NCI-H146 (cell line): ENCODE results near the gene SOX6.
"Not testable (repeated sequence)": the region's sequence is repeated elsewhere in the genome, so short reads cannot be mapped to it uniquely, and the experiment has no call there.

Experiments
- DNase-seq: peaks from one replicate; lab custom pipeline; 2025; lab: John Stamatoyannopoulos, UW

The SOX6 gene

DNA sequence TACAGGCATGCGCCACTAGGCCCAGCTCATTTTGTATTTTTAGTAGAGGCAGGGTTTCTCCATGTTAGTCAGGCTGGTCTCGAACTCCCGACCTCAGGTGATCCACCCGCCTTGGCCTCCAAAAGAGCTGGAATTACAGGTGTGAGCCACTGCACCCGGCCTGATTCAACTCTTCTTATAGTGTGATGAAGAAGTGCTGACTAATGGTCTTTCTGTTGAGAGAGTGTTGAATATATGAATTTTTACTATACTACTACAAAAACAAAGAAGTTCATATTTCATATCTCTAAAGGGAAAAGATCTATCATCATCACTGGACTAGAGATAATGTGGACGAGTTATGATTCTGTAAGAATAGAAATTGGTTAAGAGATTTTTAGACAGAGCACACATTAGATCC is 320.1 kb downstream of the SOX6 start:
- no peak for DNase-seq

DNA sequence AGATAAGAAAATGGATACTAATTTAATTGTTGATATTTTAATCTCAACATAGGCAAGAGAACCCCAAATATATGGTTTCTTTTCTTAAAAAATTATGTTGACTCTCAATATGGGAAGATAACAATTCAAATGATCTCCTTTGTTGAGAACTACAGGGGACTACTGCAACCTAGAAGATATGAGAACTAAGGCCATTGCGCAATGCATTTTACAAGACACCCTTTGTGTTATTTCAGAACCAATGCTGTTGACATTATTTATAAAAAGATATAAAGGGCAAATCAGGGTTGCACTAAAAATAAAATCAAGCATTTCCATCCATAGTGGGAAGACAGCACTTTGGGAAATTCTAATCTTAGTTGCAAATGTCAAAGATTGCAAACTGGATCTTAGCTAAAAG is 322.3 kb downstream of the SOX6 start:
- no peak for DNase-seq

DNA sequence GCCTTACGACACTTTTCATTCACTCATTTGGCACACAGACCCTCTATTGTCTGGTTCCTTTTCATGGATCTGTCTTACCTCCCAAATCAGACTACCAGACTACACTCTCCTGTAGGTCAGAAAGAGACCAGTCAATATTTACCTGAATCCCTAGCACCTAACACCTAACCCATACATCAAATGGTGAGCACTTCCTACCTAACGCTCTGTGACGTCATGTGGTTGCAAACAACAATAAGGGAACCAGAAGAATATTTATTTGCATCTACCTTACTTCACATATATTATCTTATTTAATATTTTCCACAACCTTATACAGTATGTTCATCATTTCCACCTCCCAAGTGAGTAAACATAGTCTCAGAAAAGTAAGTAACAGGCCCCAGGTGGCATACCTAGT is 323.4 kb downstream of the SOX6 start:
- DNase-seq = no peak

DNA sequence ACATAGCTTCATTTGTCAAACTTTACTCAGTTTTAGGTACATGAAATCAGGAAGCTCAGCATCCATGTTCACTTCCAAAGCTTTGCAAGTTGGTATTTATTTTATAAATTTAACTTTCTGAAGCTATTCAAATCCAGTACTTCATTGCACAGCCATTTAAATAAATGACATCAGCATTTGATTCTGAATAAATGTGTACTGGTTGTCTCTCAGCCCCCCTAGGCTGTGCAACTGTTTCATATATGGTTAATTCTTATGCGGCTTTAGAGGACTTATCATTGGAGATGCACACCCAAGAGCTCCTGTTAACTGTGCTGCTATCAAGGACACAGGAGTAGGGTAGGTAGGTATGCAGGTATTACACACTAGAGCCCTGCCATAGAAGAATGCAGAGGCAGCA is 325.1 kb downstream of the SOX6 start:
- DNase-seq = no peak

DNA sequence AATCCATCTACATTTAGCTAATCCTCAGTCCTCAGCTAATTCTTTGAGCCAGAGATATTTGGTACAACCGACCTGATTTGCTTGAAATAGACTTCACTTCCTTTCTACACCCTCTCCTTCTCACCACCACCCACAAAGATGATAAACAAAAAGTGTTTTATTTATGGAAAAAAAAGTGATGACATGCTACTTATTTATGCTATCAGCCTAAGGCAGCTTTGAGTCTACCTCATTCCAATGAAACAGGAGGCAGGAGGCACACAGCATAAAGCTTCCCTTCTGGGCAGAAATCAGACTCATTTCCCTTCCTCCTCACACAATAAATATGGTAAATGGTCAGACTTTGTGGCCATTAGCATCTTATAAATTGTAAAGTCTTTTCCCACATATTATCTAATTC is 325.7 kb downstream of the SOX6 start:
- DNase-seq = no peak

DNA sequence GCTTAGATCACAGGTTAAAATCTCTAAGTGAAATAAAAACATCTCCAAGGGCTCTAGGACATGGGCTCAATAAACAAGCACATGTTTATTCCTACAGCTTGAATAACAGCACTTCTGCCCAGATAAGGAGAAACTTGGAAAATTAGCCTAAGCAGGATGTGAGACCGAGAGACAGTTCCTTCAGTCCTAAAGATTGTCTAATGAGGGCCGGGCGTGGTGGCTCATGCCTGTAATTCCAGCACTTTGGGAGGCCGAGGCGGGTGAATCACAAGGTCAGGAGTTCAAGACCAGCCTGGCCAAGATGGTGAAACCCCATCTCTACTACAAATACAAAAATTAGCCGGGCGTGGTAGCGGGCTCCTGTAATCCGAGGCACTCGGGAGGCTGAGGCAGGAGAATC is 327.2 kb downstream of the SOX6 start:
- DNase-seq = not testable (repeated sequence)

DNA sequence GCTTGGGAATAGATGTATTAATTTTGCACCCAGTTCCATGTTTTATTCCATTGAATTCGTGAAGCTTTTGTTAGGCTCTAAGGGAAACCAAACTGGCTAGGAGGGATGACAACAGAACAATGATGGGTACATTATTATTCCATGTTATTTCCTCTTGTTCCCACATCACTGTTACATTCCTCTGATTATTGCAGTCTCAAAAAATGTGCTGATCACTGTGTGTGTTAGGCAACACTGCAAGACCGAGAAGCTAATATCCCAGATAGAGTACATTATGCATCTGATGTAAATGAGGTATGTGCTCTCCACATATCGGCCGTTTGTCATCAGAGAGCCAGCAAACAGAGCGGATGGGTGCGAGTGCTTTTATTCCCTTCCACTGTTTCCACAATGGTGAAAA is 327.9 kb downstream of the SOX6 start:
- no peak for DNase-seq

DNA sequence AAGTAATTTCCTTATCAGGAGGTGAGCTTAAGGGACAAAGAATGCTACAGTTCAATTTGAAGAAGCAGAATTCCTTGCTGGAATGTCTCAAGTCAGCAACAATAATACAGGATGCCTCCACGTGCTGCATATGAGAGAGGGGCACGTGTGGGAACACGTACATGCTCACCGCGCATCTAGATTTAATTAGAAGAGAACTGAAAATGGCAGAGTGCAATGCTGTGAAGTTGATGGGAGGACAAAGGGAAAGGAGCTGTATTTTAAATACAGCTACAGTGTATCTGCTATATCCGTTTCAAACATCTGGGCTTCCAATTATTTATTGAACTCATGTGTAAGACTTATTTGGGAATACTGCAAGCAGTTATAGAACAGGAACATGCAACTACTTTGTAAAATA is 328.7 kb downstream of the SOX6 start:
- DNase-seq = no peak

DNA sequence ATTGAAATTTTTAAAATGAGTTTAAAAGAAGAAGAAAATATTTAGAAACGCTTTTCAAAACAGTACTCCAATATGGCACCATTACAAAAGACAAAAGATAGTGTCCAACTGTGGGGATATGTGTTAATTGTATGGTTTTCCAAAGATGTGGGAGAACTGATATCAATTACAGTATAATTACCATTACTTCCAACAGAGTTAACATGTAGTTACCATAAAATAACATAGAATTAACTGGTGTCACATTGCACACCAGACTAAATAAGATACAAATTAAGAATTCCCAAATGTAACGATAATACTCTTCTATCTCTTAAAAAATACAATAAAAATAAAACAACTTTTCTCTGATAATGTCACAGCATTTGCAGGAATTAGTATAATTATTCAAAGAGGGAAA is 329.5 kb downstream of the SOX6 start:
- DNase-seq = peak; percentile 27

DNA sequence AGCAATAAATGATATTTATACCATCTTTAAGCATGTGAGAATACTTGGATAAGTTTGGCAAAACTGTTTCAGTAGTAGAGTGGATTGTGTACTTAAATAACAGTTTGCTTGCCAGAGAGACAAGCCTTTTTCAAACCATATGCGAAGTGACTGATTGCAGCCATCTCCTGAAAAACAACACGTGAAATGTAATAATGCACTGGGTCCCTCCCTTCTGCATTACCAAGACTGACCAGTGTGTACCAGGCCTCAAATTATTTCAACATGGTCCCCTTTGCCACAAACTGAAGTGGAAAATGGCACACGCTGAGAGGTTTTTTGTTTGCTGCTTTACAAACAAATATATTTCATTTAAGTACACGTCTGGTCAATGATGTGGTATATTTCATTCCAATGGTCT is 337.4 kb downstream of the SOX6 start:
- no peak for DNase-seq

DNA sequence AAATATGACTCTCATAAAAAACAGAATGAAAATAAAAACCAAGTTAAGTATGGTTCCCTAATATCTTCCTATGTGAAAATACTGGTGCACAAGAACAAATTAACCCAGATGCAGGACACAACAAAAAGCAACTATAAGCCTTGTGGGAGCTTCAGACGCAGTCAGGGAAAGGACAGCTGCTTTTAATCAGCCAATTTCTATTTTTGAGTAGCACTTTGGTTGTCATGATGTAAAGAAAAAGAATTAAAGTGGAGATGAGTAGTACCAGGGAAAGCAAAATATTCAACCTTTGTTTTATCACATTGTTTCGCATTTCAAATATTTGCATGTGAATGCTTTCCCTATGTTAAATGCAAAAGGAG is 339.9 kb downstream of the SOX6 start:
- DNase-seq = no peak

DNA sequence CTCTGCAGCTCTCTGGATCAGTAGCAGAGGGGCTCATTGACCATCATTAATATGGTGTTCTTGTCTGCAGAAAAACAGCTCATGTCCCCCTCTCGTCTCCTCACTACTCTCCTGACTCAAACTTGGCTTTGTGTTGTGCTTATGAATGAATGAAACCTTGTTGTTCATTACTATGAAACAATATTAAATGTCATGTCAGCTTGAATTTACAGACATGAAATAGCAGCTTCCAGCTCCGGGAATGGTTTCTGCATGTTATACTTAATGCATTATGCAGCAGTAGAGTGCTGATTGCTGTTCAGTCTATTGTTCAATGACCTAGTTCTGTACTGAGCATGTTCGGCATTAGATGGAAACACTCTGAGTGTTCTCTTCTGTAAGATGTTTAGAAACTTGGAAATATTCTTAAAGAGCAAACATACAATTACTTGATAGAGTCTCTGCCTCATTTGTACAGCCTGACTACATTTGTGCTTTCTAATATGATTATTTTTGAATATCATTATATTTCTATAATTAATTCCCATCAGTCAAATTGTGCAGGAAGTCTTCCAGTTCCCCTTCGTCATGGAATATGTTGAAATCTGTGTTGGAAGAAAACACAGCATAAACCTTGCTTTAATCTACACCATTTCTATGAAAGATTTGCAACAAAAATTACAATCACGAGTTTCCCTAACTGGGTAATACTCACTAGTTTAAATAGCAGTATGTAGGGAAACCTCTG is 340.4 kb downstream of the SOX6 start:
- DNase-seq = no peak

DNA sequence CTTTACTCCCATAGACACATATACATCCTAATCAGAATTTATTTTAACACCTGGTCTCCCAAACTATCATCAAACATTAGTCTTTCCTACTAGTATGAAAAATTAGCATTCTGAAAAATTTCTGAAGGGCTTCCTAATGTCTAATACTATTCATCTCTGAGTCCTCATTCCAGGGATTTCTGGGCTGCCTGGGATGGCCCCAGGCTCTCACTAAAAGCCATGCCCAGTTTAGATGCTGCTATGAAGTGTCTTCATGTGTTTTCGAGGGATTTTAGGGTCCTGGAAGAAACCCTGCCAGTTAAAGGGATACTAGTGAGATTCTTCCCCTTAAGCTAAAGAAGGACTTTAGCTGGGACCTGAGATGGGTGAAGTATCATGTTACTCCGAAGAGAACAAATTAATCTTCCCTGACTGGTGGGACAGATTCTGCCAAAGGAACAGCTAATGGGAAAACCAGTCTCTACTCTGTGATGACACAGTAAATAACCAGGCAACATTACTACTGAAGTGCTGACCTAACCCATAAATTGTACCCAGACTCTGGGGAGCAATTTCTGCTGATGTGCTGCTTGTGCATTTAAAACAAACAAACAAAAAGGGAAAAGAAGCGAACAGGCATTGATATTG is 342.6 kb downstream of the SOX6 start:
- no peak for DNase-seq

DNA sequence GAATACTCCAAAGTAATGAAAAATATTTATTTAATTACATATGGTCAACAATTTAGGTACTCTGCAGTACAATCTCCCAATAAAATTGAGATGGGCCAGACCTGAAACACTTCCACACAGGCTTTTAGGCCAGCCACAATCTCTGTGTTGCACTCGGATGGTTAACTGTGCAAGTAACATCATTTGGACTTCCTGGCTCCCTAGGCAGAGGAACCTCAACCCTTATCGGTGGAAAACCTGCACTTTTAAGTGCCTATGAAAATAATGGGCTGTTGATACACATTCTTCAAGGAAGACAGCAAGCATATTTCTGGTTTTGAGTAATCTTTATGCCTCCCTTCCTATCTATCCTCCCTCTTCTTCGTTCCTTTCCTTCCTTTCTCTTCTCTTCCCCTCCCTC is 343.1 kb downstream of the SOX6 start:
- DNase-seq = no peak

DNA sequence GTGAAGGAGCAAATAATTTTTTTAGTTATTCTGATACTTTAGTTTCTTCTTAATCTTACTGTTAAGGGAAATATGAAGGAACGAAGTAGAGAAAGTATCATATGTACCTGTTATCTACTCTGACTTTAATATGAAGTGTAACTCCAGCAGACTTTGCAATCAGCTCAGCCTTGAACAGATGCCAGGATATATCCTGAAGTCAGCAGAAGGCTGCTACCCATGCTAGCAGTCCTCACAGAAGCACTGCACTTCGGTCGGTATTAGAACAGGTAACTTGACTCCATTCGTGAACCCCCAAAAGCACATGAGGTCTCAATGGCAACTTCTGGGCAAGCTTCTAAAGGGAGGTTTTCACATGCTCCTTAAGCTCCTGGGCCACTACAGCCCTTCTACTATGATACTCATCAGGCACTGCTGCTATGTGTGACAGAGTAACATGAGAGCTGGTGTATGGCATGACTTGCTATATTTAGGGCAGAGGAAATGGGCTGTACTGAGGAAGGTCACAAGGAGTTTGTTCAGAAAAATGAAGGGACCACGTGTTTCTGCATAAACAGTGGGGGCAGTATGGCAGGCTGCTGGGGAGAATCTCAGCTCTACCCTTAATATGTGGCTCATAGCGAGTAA is 344.1 kb downstream of the SOX6 start:
- DNase-seq = no peak

DNA sequence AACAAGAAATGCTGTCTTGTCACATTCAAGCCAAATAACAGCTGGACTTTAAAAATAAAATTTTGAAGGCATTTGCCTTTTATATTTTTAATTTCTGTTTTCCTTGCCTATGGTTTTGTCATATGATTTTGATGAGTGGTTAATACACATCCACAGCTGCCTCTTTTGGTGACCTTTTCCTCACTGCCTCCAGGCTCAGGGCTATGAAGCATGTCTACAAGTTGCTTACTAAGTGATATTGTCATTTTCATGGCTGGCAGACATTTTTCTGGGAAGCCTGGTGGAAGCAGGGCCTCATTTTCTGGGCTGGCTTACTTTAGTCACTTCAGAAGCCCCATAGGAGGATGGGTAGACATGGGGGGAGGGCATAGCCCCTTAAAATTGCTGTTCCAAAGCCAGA is 344.9 kb downstream of the SOX6 start:
- DNase-seq = no peak

DNA sequence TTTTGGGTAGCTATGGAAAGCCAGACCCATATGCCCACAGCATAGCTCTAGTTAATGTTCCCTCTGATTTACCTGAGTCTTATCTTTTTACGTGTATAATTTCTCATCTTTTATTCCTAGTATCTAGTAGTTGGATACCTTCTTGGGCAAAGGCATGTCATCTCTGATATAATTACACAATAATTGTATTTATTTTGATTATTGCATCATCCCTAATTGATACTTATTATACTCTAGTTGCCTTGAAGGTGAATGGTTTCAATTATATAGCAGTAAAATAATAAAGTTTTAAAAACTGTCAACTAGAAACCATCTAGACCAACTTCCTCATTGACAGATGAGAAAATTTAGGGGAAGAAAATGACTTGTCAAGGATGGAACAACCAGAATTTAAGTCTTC is 347.3 kb downstream of the SOX6 start:
- DNase-seq = no peak

DNA sequence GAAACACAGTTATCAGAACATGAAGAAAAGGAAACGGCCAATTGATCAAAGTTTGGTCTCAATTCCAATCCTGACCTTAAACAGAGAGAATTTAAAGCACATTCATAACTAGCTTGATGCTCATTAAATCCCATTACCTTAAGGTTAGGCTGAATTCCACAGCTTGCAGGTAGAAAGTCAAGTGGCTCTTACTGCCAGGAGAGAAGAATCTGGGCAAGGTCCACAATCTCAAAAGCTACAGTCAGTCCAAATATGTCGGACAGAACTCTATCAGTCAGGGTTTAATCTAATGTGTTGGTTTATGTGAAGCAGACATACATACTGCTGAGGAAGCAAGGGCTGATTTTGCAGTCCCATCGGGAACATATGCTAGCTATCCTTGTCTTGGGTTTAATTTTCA is 348.8 kb downstream of the SOX6 start:
- no peak for DNase-seq

DNA sequence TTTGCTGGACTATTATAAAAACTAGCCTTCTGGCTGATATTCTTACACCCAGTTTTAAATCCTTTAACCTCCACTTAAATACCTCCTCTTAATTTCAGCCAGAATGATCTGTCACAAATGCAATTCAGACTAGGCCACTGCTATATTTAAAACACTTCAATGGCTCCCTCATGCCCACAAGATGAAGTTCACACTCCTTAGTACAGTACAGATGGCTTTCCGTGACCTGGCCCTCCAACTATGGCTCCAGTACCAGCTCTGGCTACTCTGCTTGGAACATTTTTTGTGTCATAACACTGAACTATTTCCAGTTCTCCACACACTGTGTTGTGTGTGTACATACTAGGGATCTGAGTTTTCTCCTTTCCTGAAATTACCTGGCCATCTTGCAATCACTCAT is 353.4 kb downstream of the SOX6 start:
- DNase-seq = no peak

DNA sequence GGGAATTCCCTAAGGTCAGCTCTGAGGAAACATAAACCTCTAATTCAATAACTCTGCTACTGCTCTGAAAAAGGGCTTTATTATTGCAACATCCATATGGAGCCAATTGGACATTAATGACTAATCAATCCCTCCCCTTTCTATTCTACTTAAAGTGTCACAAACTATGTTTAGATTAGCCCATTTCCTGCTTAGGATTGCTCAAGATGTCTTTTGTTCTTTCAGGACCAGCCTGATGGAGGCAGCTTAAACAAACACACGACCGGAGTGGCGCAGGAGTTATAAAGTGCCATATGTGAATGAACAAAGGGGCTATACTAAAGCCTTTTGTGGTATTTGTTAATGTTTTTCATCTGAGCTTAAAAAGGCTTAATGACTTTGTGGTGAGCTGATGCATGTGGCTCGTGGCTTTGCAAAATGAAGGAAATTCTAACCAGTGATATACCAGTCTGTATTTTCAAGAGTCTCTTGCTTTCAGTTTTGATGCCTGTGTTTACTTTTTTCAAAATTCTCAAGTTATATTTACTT is 354.4 kb downstream of the SOX6 start:
- DNase-seq = peak; percentile 89

DNA sequence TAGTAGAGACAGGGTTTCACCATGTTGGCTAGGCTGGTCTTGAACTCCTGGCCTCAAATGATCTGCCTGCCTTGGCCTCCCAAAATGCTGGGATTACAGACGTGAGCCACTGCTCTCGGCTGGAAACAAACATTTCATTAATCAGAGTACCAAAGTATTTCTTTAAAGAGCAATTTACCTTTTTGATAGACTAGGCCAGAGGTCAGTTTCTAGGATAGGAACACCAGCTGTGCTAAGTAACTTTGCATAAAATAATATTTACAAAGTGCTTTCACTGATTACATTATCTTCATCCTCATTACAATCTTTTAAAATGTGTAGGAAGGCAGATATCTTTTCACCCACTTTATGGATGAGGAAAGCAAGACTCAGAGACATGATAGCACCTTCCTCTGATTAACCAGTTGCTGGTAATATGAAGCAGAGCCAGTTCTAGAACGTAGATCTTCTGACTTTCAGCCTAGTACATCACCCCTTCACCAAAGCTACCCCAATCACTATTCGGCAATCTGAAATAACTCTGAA is 355.2 kb downstream of the SOX6 start:
- peak; percentile 40 for DNase-seq

DNA sequence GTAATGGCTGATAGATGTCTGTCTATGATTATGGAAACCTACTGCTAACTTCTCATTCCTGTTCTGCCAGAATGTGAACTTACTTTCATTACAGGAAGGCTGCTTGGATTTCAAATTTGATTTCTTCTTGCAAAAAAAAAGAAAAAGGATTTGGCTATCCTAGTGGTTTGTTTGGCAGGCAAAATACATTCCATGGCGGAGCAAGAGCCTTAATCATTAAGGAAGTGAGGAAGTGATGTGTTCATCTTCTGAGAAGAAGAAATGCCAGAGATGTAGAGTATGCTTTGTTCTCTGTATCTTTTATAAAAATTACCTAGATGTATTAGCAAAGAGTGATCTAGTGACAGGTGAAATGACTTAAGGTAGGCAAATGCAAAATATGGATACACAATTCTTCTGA is 356.3 kb downstream of the SOX6 start:
- DNase-seq = no peak

DNA sequence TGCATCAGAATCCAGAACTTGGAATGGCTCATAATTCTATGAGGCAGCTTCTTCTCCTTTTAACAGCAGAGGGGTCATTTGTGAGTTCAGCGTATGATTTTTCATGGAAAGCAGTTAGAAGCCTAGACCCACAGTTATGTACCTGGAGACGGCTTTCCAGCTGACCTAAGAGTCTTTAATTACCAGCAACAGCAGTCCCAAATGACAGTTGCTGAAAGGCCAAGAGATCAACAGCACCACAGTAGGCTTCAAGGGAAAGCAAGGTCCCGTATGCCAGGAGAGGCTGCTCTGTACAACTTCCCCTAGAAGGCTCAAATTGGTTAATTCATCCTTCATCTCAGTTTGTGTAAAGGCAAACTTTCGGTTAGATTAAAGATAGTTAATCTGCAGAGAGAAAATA is 363.0 kb downstream of the SOX6 start:
- DNase-seq = no peak
